ENCODE measurements around the gene PUS7. TPM values are rescaled to one million over a fixed set of nuclear protein-coding genes. Genes with fewer than 3 reads are reported as not detected.
"Not testable (repeated sequence)": the region's sequence is repeated elsewhere in the genome, so short reads cannot be mapped to it uniquely, and the experiment has no call there.

The PUS7 gene
- total and polyA plus RNA-seq, 5 donors from 2014 or later, result 2.0 to 5.8 (median 3.8) TPM

DNA sequence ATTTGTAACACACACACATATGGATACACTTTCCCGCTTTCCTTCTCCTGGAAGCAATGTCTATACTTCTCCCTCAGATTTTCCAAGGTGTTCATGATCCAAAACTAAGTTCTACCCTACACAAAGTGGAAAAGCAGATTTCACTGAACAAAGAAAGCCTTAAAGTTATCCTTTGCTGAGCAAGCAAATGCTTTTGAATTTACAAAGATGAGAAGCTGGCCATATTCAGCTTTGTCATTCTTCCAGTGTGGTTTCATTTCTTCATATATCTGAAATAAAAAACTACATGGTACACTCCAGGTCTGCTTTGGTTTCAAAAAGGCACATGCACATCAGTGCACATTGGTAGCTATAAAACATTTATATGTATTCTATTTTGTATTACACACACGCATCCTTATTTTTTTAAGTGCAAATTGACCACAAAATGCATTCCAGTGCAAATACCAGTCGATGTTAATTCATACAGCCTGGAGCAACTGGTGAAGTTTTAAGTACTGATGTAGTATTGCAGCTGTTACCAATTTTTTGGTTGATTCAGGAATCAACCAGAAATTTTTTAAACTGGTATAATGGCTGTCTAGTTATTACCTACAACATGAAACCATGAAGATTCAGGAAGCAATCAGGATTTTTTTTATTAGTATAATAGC lies 67.8 kb downstream of the PUS7 start:
- Histone ChIP-seq H3K4me1 (ENCODE audit: control insufficient read depth, insufficient read depth, low read length, poor library complexity, severe bottlenecking) (peaks cover 26% of the 10 kb centered on the region), H3K4me3 (ENCODE audit: low read depth, low read length) (no peak overlapping the region), H3K27ac (ENCODE audit: insufficient read depth, low read length, poor library complexity, severe bottlenecking) (no peak overlapping the region), H3K9me3 (ENCODE audit: control insufficient read depth in 2 of 2, low read length in 2 of 2) (no peaks in the 10 kb centered on the region), H3K27me3 (ENCODE audit: control insufficient read depth, insufficient read depth, low read length) (no peaks in the 10 kb centered on the region), H3K36me3 (ENCODE audit: control insufficient read depth, insufficient read depth, low read length) (no peaks in the 10 kb centered on the region)
- Mint-ChIP-seq H3K27me3 (no peaks in the 10 kb centered on the region), H3K27ac (peak overlapping the region in 1 of 3 donors; percentile 20), H3K4me1 (peaks cover 25 to 50% (median 27%) of the 10 kb centered on the region in 4 donors), H3K4me3 (no peak overlapping the region), H3K9me3 (no peaks in the 10 kb centered on the region), H3K36me3 (peaks cover 9% of the 10 kb centered on the region)
- DNase-seq, result no peak
- no peak for ATAC-seq (ENCODE audit: low read depth in 2 of 2)

DNA sequence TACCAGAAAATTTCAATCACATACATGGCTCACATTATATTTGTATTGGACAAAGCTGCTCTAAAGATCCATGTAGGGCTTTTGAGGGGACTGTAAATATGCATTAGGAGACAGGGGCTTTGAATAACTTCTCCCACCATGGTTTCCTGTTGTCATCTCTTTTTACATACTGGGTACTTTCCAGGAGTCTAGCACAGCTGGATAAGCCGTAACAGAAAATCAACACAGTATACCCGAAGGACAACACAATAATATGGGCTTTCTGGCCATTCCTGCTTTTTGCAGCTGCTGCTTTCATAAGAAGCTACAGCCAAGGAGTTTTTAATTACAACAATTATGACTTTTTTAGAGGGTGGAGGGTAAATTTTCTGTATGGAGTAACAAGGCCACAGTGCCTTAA lies 70.0 kb downstream of the PUS7 start:
- H3K9me3 ChIP-seq (ENCODE audit: control insufficient read depth in 2 of 2, low read length in 2 of 2), result no peaks in the 10 kb centered on the region
- H3K4me1 ChIP-seq (ENCODE audit: control insufficient read depth, insufficient read depth, low read length, poor library complexity, severe bottlenecking), result peaks cover 46% of the 10 kb centered on the region
- no peak for ATAC-seq (ENCODE audit: low read depth in 2 of 2)
- H3K27ac ChIP-seq (ENCODE audit: insufficient read depth, low read length, poor library complexity, severe bottlenecking), result no peak overlapping the region
- H3K27me3 ChIP-seq (ENCODE audit: control insufficient read depth, insufficient read depth, low read length), result no peaks in the 10 kb centered on the region
- peaks cover 32 to 71% (median 38%) of the 10 kb centered on the region in 4 donors for H3K4me1 Mint-ChIP-seq
- peak overlapping the region in 1 of 4 donors; percentile 31 for H3K4me3 Mint-ChIP-seq
- no peaks in the 10 kb centered on the region for H3K27me3 Mint-ChIP-seq
- H3K4me3 ChIP-seq (ENCODE audit: low read depth, low read length), result no peak overlapping the region
- peaks cover 0 to 5% (median 5%) of the 10 kb centered on the region in 7 donors for H3K9me3 Mint-ChIP-seq
- H3K36me3 ChIP-seq (ENCODE audit: control insufficient read depth, insufficient read depth, low read length), result no peaks in the 10 kb centered on the region
- DNase-seq, result no peak
- H3K27ac Mint-ChIP-seq, result peak overlapping the region in 1 of 3 donors; percentile 68
- H3K36me3 Mint-ChIP-seq, result peaks cover 5% of the 10 kb centered on the region

DNA sequence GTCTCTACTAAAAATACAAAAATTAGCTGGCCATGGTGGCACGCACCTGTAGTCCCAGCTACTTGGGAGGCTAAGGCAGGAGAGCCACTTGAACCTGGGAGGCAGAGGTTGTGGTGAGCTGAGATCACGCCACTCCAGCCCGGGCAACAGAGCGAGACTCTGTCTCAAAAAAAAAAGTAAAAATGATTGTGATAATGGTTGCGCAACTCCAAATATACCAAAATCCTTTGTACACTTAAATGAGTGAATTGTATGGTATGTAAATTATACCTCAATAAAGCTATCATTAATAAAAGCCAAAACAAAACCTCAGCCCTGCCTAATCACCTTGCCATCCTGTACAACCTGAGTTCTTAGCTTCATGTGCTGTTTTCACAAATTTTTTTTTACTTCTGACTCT lies 71.2 kb downstream of the PUS7 start:
- H3K27me3 Mint-ChIP-seq; H3K9me3 Mint-ChIP-seq; H3K27me3 ChIP-seq (ENCODE audit: control insufficient read depth, insufficient read depth, low read length); H3K36me3 Mint-ChIP-seq; H3K36me3 ChIP-seq (ENCODE audit: control insufficient read depth, insufficient read depth, low read length); DNase-seq; ATAC-seq (ENCODE audit: low read depth in 2 of 2); H3K9me3 ChIP-seq (ENCODE audit: control insufficient read depth in 2 of 2, low read length in 2 of 2); H3K27ac ChIP-seq (ENCODE audit: insufficient read depth, low read length, poor library complexity, severe bottlenecking); H3K4me3 ChIP-seq (ENCODE audit: low read depth, low read length): not testable (repeated sequence)
- Mint-ChIP-seq H3K4me3 (peak overlapping the region in 3 of 4 donors; percentile 13 to 74 (median 71)), H3K4me1 (peaks cover 36 to 80% (median 43%) of the 10 kb centered on the region in 4 donors), H3K27ac (peak overlapping the region; percentile 83 to 99 (median 91))
- H3K4me1 ChIP-seq (ENCODE audit: control insufficient read depth, insufficient read depth, low read length, poor library complexity, severe bottlenecking), result peaks cover 51% of the 10 kb centered on the region

DNA sequence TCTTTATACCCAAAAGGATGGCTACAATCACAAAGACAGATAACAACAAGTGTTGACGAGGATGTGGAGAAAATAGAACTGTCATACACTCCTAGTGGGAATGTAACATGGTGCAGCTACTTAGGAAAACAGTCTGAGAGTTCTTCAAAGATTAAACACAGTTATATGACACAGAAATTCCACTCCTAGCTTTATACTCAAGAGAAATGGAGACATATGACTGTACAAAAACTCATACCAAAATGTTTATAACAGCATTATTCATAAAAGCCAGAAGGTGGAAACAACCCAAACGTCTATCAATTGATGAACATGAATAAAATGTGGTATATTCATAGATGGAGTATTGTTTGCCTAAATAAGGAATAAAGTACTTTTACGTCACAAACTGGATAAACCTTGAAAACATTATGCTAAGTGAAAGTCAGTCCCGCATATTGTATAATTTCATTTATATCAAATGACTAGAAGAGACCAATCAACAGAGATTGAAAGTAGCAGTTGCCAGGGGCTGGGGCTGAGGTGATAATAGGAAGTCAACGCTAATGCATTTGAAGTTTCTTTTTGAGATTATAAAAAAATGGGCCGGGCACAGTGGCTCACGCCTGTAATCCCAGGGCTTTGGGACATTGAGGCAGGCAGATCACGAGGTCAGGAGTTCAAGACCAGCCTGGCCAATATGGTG lies 71.8 kb downstream of the PUS7 start:
- Mint-ChIP-seq H3K27ac (peak overlapping the region; percentile 83 to 99 (median 91)), H3K4me3 (peak overlapping the region in 3 of 4 donors; percentile 38 to 74 (median 71)), H3K4me1 (peaks cover 38 to 84% (median 47%) of the 10 kb centered on the region in 4 donors), H3K27me3 (no peaks in the 10 kb centered on the region), H3K36me3 (peaks cover 5% of the 10 kb centered on the region), H3K9me3 (peaks cover 0 to 5% (median 5%) of the 10 kb centered on the region in 7 donors)
- DNase-seq (peak in 1 of 3 donors; percentile 21), ATAC-seq (ENCODE audit: low read depth in 2 of 2) (no peak)
- H3K4me1 ChIP-seq (ENCODE audit: control insufficient read depth, insufficient read depth, low read length, poor library complexity, severe bottlenecking), result peaks cover 51% of the 10 kb centered on the region
- H3K4me3 ChIP-seq (ENCODE audit: low read depth, low read length), result no peak overlapping the region
- H3K36me3 ChIP-seq (ENCODE audit: control insufficient read depth, insufficient read depth, low read length), result no peaks in the 10 kb centered on the region
- no peaks in the 10 kb centered on the region for H3K27me3 ChIP-seq (ENCODE audit: control insufficient read depth, insufficient read depth, low read length)
- H3K9me3 ChIP-seq (ENCODE audit: control insufficient read depth in 2 of 2, low read length in 2 of 2), result no peaks in the 10 kb centered on the region
- H3K27ac ChIP-seq (ENCODE audit: insufficient read depth, low read length, poor library complexity, severe bottlenecking), result peak overlapping the region; percentile 19

DNA sequence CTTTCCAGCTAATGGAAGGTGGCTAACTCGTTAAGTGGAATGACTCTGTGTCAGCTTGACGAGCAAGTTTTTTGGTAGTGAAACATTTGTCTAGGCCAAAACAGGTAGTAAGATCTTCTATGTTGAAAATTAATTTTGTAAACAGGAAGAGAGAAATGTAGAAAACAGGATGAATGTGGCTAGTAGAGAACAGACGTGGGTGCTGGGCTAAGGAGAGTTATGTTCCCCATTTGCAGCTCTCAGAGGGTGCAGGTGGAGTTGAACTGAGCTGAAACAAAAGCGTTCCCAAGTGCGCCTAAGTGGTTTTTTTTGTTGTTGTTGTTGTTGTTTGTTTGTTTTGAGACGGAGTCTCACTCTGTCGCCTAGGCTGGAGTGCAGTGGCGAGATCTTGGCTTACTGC lies 73.9 kb downstream of the PUS7 start:
- H3K27ac ChIP-seq (ENCODE audit: insufficient read depth, low read length, poor library complexity, severe bottlenecking), result peak overlapping the region; percentile 56
- DNase-seq (peak in 2 of 3 donors; percentile 63 to 82), ATAC-seq (ENCODE audit: low read depth in 2 of 2) (peak; percentile 90 to 96)
- Mint-ChIP-seq H3K27me3 (no peaks in the 10 kb centered on the region), H3K4me3 (peak overlapping the region; percentile 51 to 80 (median 69)), H3K4me1 (peaks cover 36 to 84% (median 46%) of the 10 kb centered on the region in 4 donors), H3K36me3 (peaks cover 5% of the 10 kb centered on the region), H3K27ac (peak overlapping the region; percentile 91 to 99 (median 96)), H3K9me3 (peaks cover 0 to 5% (median 5%) of the 10 kb centered on the region in 7 donors)
- H3K4me1 ChIP-seq (ENCODE audit: control insufficient read depth, insufficient read depth, low read length, poor library complexity, severe bottlenecking), result peaks cover 51% of the 10 kb centered on the region
- no peaks in the 10 kb centered on the region for H3K36me3 ChIP-seq (ENCODE audit: control insufficient read depth, insufficient read depth, low read length)
- H3K27me3 ChIP-seq (ENCODE audit: control insufficient read depth, insufficient read depth, low read length), result no peaks in the 10 kb centered on the region
- H3K9me3 ChIP-seq (ENCODE audit: control insufficient read depth in 2 of 2, low read length in 2 of 2), result no peaks in the 10 kb centered on the region
- no peak overlapping the region for H3K4me3 ChIP-seq (ENCODE audit: low read depth, low read length)

DNA sequence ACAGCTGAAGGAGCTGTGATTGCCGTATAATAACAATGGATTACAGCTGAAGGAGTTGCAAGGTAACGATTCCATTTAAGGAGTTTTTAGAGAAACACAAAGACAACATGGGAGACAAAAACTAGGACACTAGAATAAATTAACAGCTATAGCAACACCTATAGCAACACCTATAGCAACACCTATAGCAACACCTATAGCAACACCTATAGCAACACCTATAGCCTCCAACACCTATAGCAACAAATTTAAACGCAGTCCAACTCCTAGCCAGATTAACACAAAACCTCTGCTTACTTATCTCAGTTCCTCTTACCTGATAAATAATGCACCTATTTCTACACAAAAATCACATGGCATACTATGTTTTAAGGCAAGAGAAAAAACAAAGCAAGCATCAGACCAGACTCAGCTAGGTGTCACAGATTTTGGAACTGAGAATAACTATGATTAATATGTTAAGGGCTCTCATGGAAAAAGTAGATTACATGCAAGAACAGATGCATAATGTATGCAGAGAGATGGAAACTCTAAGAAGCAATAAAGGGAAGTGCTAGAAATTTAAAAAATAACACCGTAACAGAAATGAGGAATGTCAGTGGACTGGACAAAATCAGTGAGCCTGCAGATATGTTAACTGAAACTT lies 77.6 kb downstream of the PUS7 start:
- Histone ChIP-seq H3K36me3 (ENCODE audit: control insufficient read depth, insufficient read depth, low read length) (no peaks in the 10 kb centered on the region), H3K4me1 (ENCODE audit: control insufficient read depth, insufficient read depth, low read length, poor library complexity, severe bottlenecking) (peaks cover 27% of the 10 kb centered on the region), H3K27me3 (ENCODE audit: control insufficient read depth, insufficient read depth, low read length) (no peaks in the 10 kb centered on the region), H3K27ac (ENCODE audit: insufficient read depth, low read length, poor library complexity, severe bottlenecking) (no peak overlapping the region), H3K4me3 (ENCODE audit: low read depth, low read length) (no peak overlapping the region), H3K9me3 (ENCODE audit: control insufficient read depth in 2 of 2, low read length in 2 of 2) (no peaks in the 10 kb centered on the region)
- peaks cover 0 to 5% (median 5%) of the 10 kb centered on the region in 7 donors for H3K9me3 Mint-ChIP-seq
- peaks cover 24 to 53% (median 31%) of the 10 kb centered on the region in 4 donors for H3K4me1 Mint-ChIP-seq
- peaks cover 5% of the 10 kb centered on the region for H3K36me3 Mint-ChIP-seq
- H3K4me3 Mint-ChIP-seq, result peak overlapping the region in 1 of 4 donors; percentile 46
- peak overlapping the region; percentile 0 to 72 (median 8) for H3K27ac Mint-ChIP-seq
- DNase-seq, result no peak
- no peaks in the 10 kb centered on the region for H3K27me3 Mint-ChIP-seq
- ATAC-seq (ENCODE audit: low read depth in 2 of 2), result no peak

DNA sequence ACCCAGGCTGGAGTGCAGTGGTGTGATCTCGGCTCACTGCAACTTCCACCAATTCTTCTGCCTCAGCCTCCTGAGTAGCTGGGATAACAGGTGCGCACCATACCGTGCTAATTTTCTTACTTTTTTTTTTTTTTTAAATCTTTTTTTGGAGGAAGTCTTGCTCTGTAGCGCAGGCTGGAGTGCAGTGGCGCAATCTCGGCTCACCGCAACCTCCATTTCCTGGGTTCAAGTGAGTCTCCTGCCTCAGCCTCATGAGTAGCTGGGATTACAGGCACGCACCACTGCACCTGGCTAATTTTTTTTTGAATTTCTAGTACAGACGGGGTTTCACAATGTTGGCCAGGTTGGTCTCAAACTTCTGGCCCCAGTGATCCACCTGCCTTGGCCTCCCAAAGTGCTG lies 79.9 kb downstream of the PUS7 start:
- H3K4me3 Mint-ChIP-seq; H3K4me1 ChIP-seq (ENCODE audit: control insufficient read depth, insufficient read depth, low read length, poor library complexity, severe bottlenecking); H3K36me3 ChIP-seq (ENCODE audit: control insufficient read depth, insufficient read depth, low read length); ATAC-seq (ENCODE audit: low read depth in 2 of 2); H3K4me3 ChIP-seq (ENCODE audit: low read depth, low read length); H3K27me3 Mint-ChIP-seq; H3K9me3 Mint-ChIP-seq; H3K9me3 ChIP-seq (ENCODE audit: control insufficient read depth in 2 of 2, low read length in 2 of 2); H3K36me3 Mint-ChIP-seq; H3K27ac ChIP-seq (ENCODE audit: insufficient read depth, low read length, poor library complexity, severe bottlenecking); H3K27me3 ChIP-seq (ENCODE audit: control insufficient read depth, insufficient read depth, low read length); DNase-seq: not testable (repeated sequence)
- H3K27ac Mint-ChIP-seq, result peak overlapping the region in 1 of 3 donors; percentile 48
- peaks cover 21 to 40% (median 23%) of the 10 kb centered on the region in 4 donors for H3K4me1 Mint-ChIP-seq
